ENCODE data around the gene ARHGAP18. TPM values are rescaled to one million over a fixed set of nuclear protein-coding genes. Genes with fewer than 3 reads are reported as not detected.

ARHGAP18 gene
- total and polyA plus RNA-seq, 2 of the 13 experiments (the other 11 are each of a cell fraction or from before 2014, with no cell fraction given), result 58.2 to 115 TPM

- peak; percentile 88 for TF ChIP-seq ARID5B (CRISPR knock-in tag; IDR thresholded peaks at IDR 0.05)
- TF ChIP-seq IKZF5 (CRISPR knock-in tag; IDR thresholded peaks at IDR 0.05), result 0 out of 2 replicates have a peak, but pooled peaks have one; percentile 70
- no peak for TF ChIP-seq SYNCRIP (IDR thresholded peaks at IDR 0.05; ENCODE audit: insufficient read depth, low read depth, low read length)
- TF ChIP-seq PPARG (CRISPR knock-in tag; conservative IDR thresholded peaks at IDR 0.05), result peak; percentile 86
- TF ChIP-seq ZNF629 (CRISPR knock-in tag; conservative IDR thresholded peaks at IDR 0.05), result 0 out of 2 replicates have a peak, but pooled peaks have one; percentile 19
- TF ChIP-seq TBX2 (CRISPR knock-in tag; IDR thresholded peaks at IDR 0.05; ENCODE audit: borderline replicate concordance), result peak; percentile 88
- TF ChIP-seq ZNF317 (CRISPR knock-in tag; IDR thresholded peaks at IDR 0.05), result no peak
- no peak for TF ChIP-seq PRMT3 (CRISPR knock-in tag; IDR thresholded peaks at IDR 0.05; ENCODE audit: borderline replicate concordance, low read depth)
- no peak for TF ChIP-seq ZNF333 (CRISPR knock-in tag; IDR thresholded peaks at IDR 0.05; ENCODE audit: borderline replicate concordance)
- TF ChIP-seq ZNF512 (CRISPR knock-in tag; IDR thresholded peaks at IDR 0.05), result no peak
- TF ChIP-seq ZNF513 (CRISPR knock-in tag; conservative IDR thresholded peaks at IDR 0.05), result no peak
- TF ChIP-seq HMG20A (CRISPR knock-in tag; IDR thresholded peaks at IDR 0.05; ENCODE audit: borderline replicate concordance), result peak; percentile 92
- TF ChIP-seq HNF4G (IDR thresholded peaks at IDR 0.05; ENCODE audit: borderline replicate concordance, low read depth, low read length), result peak; percentile 88
- peak; percentile 23; the same call in 1 of the 2 replicates for TF ChIP-seq HNF4G (CRISPR knock-in tag; IDR thresholded peaks at IDR 0.05; ENCODE audit: borderline replicate concordance, low read depth)
- no peak for TF ChIP-seq RAD51 (IDR thresholded peaks at IDR 0.05; ENCODE audit: borderline replicate concordance)
- peak; percentile 77 for TF ChIP-seq CEBPG (CRISPR knock-in tag; IDR thresholded peaks at IDR 0.05)
- 0 out of 2 replicates have a peak, but pooled peaks have one; percentile 39 for TF ChIP-seq ARNT (IDR thresholded peaks at IDR 0.05)
- no peak for TF ChIP-seq ZNF276 (CRISPR knock-in tag; IDR thresholded peaks at IDR 0.05; ENCODE audit: low read depth)
- TF ChIP-seq PTBP1 (IDR thresholded peaks at IDR 0.05; ENCODE audit: low read depth, low read length, poor library complexity, severe bottlenecking), result no peak
- TF ChIP-seq FOXK2 (IDR thresholded peaks at IDR 0.05), result no peak
Measured at GRCh38 chr6:129695373-129696027, 14.5 kb downstream of the ARHGAP18 start (continued).
